Activated CD8-positive, alpha-beta memory T cell treated with anti-CD3 and anti-CD28 coated beads for 24 hours (primary cell): ENCODE results near the gene MMP2.

Experiments used
- DNase-seq: peaks from one replicate; pipeline ENCODE4 v3.0.0-alpha.2; 2020

Gene MMP2

DNA sequence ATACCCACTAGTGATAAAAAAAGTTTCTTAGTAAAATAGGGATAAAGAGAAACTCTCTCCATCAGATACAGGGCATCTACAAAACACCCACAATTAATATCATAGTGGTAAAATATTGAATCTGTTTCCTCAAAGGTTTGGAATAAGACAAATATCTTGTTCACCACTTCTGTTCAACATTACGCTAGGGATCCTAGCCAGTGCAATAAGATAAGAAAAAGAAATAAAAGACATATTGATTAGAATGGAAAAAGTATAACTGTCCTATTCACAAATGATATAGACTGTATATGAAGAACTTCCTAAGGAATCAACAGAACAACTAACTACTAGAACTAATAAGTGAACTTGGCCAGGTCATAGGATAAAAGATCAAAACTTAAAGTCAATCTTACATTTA, 42.8 kb downstream of the MMP2 start:
- DNase-seq: no peak

DNA sequence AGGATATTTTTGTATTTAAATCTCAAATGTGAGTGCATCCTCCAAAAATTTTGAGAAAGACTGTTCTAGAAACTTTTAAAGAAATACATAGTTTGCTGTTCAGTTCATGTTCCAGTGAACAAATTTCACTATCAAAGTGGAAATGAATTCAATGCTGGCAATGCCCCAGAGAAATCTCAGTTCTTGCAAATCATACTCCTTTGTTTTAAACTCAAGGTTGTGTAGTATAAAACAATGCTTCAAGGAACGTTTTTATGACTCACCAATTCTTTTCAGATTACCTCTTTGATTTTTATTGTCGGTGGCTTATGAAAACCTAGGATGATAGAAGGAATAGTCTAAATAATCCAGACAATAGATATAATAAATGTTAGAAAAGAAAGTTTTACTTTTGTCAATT, 47.4 kb downstream of the MMP2 start:
- DNase-seq: no peak

DNA sequence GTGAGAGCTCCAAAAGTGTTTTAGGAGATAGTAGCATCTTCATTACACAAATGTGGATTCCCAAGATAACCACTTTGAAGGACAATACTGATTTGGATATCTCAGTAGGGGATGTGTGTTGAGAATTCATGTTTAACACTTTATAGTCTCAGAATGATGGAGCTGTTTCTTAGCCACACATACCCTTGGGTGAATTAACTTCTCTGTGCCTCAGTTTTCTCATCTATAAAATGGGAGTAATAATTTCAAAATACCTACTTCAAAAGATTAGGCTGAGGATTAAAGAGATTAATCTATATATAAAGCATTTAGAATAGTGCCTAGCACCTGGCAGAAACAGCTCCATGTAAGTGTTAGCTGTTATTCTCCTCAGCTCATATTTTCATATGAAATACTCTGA, 48.9 kb downstream of the MMP2 start:
- DNase-seq: no peak

DNA sequence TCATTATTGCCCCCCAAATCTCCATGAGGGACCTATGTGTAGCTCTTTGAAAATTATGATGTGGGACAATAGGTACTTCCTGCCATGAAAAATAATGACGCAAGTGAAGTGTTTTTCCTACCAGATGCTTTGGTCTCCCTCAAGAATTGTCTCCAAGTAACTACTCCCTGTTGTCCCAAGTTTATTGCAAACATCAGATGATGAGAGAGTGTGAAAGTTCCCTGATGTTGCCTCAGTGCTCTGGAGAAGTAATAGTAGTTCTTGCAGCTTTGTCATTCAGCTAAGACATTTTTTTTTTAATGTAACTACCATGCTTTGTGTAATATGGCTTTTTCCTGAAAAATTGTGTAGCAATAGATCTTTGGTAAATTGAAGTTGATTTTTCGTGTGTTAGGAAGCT, 50.0 kb downstream of the MMP2 start:
- DNase-seq: no peak

DNA sequence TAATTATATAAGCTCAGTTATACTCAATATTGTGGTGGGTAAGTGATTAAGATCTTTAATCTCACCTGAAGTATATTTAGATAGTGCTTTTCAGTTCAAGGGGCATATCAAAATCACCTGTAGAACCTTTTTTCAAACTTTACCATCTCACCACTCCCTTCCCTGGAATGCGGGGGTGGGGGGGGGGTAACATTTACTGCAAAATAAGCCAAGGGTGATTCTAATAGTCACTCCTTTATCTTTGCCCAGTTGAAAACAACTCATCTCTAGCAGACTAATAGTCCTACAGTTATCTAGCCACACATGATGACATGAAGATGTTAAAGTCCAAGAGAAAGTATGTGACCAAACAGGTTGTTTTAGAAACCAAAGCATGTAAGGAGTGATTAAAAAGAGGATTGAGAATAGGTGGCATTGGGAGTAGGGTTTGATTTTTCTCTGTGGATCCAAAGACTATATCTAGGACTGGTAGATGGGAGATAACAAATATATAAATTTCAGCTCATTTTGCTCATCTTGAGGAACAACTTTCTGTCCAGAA, 51.4 kb downstream of the MMP2 start:
- DNase-seq: no peak

DNA sequence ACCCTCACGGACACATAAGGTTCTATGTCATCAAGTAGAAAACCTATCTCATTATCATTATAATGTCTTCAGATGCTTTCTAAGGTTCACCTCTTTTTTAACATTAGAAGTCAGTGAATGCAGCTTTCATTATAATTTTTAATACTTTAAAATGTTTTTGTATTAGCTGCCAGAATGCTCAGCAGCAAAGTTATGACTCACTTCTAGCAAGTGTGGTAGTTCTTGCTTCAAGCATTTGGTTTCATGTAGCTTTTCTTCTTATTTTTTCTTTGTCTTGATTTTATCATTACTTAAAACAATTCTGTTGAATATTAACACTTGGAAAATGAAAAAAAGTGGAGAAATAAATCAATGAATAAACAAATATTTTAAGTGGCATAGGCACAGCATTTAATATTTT, 53.2 kb downstream of the MMP2 start:
- DNase-seq: no peak

DNA sequence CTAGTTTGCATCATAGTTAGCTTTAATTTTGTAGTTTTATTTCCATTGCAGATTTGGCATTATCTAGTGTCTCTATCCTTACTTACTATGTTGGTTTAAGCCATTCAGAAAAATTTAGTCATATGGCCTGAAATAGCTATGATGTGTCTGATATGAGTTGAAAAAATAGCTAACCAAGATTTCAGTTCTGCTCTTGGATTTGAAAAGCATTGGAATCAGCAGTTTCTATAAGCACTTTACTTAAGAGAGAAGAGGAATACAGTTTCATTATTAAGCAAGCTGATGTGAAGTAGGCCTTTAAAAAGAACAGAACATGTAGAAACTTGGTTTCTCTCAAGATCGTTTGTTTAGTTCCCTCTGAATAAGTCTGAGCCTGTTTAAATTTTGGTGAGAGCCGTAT, 55.8 kb downstream of the MMP2 start:
- no peak for DNase-seq

DNA sequence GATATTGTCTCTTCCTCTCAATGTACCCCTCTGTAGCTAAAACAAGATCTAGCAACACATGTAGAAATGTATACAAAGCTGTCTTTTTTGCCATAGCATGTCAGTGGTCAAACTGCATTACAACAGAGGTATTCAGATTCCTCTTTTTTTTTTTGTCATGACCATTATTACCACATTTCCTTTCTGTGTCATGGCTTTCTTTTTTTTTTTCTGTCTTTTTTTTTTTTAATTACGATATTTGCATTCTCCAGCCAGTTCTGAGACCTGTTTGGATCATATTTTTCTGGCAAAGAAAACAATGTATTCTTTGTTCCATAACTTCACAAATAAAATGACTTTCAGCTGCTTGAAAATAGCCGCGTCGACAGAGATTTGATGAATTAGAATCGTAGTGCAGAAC, 60.1 kb downstream of the MMP2 start:
- DNase-seq: no peak

DNA sequence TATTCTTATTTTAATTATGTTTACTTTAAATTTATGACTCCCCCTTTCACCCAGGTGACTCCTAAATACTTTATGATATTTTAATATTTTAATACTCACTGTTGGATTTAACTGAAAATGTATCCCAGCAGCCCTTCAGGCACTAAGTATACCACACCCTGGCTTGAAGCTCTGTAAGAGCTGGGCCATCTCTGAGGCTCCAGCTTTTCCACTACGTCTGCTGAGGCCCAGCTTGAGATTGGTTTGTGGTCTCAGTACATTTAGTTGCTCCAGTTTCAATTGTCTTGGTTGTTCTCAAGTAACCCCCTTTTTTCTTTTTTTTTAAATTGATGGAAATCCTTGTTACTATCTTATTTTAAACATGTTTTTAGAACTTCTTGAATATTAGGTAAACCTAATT, 60.5 kb downstream of the MMP2 start:
- DNase-seq: no peak

DNA sequence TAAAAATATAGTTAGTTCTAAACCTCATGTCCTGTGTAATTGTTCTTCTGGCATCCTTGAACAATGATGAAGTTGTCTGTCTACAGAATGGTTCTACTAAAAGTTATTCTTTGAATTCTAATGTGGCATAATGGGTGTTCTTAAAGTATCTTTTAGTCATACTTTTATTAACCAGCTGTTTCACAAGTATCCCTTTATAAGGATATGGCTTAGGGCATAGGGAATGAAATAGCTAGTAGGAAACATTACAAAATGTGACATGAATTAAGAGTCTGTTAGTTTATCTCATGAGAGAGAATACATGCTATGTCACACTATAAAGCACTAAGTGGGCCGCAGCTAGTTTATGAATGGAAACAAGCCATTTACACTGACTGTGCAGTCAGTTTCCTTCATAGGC, 61.2 kb downstream of the MMP2 start:
- no peak for DNase-seq

DNA sequence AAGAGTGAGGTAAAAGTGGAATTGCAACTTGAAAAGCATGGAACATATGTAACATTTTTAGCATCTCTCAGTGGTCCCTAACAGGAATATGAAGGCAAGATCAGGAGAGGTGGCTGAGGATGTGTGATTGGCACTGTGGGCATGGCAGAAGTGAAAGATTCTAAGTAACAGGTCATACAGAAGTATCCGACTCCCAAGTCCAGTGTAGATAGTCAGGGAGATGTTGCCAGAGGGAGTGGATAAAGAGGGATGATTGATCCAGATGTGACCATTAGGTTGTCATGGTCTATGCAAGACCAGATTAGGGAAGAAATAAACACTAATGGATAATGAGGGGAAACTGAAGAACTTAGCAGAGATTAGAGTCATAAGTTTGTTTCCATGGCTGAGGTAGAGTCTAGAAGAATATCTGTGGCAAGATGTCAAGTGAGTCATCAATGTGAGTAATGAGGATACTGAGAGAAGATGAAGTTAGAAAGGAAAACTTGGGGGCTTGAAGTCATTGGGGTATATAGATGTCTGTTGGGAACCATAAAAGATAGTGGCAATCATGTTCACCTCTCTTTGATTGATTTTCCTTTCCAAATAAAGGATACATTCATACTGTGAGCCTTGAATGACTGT, 63.6 kb downstream of the MMP2 start:
- DNase-seq: no peak

DNA sequence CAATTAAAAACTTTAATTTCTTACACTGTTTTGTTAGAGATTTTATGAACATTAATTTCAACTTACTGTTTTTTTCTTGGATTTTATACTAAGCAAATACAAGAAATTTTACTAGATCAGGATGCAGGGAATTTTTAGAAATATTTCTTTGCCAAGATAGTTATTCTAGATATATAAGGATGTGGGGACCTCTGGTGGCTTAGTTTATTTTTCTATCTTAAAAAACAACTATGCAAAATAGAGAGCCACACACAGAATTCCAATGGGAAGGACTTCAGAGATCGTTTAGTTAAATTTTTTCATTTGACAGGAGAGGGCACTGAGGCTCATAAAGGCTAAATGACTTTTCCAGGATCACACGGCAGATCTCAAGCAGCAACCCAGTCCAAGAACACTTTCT, 64.5 kb downstream of the MMP2 start:
- no peak for DNase-seq

DNA sequence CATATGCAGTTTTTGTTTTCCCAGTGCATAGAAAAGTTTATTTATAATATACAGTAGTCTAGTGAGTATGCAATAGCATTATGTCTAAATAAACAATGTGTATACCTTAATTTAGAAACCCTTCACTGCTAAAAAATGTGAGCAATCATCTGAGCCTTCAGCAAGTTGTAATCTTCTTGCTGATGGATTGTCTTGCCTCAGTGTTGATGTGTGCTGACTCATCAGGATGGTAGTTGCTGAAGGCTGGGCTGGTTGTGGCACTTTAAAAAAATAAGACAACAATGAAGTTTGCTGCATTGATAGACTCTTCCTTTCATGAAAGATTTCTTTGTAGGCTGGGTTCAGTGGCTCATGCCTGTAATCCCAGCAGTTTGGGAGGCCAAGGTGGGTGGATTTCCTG, 73.6 kb downstream of the MMP2 start:
- no peak for DNase-seq

DNA sequence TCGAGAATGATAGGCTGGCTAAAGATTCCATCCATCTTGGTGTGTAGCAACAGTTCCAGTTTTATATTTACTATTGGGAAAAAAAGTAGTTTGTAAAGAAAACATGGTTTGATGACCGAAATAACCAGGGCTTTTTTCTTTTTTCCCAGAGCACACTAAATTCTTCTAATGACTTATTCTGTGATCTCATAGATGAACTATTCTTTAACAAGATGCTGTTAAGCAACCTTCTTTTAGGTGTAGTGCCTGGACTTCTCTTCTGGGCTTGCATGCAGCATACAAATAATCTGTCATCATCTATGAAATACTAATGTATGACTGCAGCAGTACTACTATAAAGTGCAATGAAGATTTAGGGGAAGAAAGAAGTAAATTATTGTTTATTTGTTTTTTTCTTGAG, 76.4 kb downstream of the MMP2 start:
- DNase-seq: no peak
